Thyroid gland (tissue), 4 donors: ENCODE measurements around the gene NOP14. TPM values are rescaled to one million over a fixed set of nuclear protein-coding genes. Genes with fewer than 3 reads are reported as not detected.
"Not testable (repeated sequence)": the region's sequence is repeated elsewhere in the genome, so short reads cannot be mapped to it uniquely, and the experiment has no call there.

Source experiments
- DNase-seq, 2 donors: peaks; one replicate each; pipeline ENCODE4 v3.0.0-alpha.2; 2019
- H3K27ac ChIP-seq, 3 donors: fragments of 200-600 bp; sonication (generic); 1 replicate in 2 of 3; 2 replicates in 1 of 3; pipeline ENCODE4 v1.5.1; 2016 to 2019; ENCODE audit warnings: mild to moderate bottlenecking in 1 of 3, moderate library complexity in 1 of 3
- H3K27me3 ChIP-seq: fragments of 200-600 bp; sonication (generic); one replicate; pipeline ENCODE4 v1.5.1; 2019
- H3K36me3 ChIP-seq, 2 donors: fragments of 200-600 bp; sonication (generic); one replicate each; pipeline ENCODE4 v1.5.1; 2016 to 2019
- H3K4me1 ChIP-seq, 2 donors: fragments of 200-600 bp; sonication (generic); one replicate each; pipeline ENCODE4 v1.5.1; 2017 to 2019
- H3K4me3 ChIP-seq, 3 donors: fragments of 200-600 bp; sonication (generic); replicated peaks in 1 of 3; 1 replicate in 2 of 3; 2 replicates in 1 of 3; pipeline ENCODE4 v1.5.1; 2016; ENCODE audit warnings: mild to moderate bottlenecking in 1 of 3
- H3K9me3 ChIP-seq: fragments of 200-600 bp; sonication (generic); one replicate; pipeline ENCODE4 v1.5.1; 2017
- POLR2A ChIP-seq, 2 donors: fragments of 450-650 bp; IDR thresholded peaks; one replicate each; pipeline ENCODE4 v1.6.1; 2017; ENCODE audit warnings: antibody characterized with exemption in 2 of 2, mild to moderate bottlenecking in 2 of 2, moderate library complexity in 1 of 2
- WGBS, 2 donors: methylation state at CpG; one replicate each; pipeline ENCODE4 v1.1.5; 2017; 5-methylcytosine and 5-hydroxymethylcytosine counted together
- intact Hi-C: fragments of 100-400 bp; cut with DNase I; formaldehyde crosslinking; loops from one replicate; pipeline ENCODE4 v1.15.1; 2023
- total RNA-seq, 4 donors: library from RNA; depleted of rRNA; stranded (reverse); fragments of >200 nt; gene quantifications; one replicate each; pipeline ENCODE4 v1.2.3, GENCODE V29; 2016
- TF ChIP-seq, protein P1 (sequence below), 6 experiments: fragments of 200-600 bp in 3 of 6; fragments of 450-650 bp in 3 of 6; sonication (generic) in 3 of 6; IDR thresholded peaks; one replicate each; pipeline ENCODE4 v1.5.1; 2016 to 2019; ENCODE audit warnings: antibody characterized with exemption in 6 of 6, mild to moderate bottlenecking in 2 of 6, inconsistent platforms in 1 of 6, moderate library complexity in 1 of 6

NOP14 gene
- total RNA-seq, 4 donors from 2014 or later: 18.4 to 24.8 (median 19.3) TPM

DNA sequence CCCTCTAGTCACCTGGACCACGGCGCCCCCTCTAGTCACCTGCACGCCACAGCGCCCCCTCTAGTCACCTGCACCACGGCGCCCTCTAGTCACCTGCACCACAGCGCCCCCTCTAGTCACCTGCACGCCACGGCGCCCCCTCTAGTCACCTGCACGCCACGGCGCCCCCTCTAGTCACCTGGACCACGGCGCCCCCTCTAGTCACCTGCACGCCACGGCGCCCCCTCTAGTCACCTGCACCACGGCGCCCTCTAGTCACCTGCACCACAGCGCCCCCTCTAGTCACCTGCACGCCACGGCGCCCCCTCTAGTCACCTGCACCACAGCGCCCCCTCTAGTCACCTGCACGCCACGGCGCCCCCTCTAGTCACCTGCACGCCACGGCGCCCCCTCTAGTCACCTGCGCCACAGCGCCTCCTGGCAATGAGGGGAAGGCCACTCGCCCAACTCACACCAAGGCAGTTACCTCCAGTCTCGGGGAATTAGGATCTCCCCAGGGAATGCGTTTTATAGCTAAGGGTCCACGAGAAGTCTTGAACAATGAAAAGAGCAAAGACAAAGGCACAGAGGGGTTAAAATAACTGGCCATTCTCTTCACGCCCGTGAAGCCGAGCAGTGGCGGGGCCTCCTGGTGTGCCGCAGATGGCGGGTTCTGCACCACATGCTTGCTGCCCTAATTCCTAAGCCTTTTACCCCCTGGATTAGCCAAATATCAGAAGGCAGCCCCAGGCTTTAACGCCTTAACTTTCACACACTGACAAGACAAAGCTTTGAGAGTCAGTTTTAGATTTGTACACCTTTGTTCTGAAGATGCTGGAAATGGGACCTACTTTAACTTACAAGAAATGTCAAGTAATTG is 7.8 kb downstream of the NOP14 start:
- DNase-seq, H3K9me3 ChIP-seq, intact Hi-C loops, H3K27me3 ChIP-seq, H3K4me3 ChIP-seq: not testable (repeated sequence)
- H3K36me3 ChIP-seq: peaks cover 47 to 51% of the 10 kb centered on the region in 2 donors
- peak overlapping the region in 1 of 3 donors; percentile 9 for H3K27ac ChIP-seq
- 95 to 98% methylated on average over 13 to 18 of the region's 44 CpGs for WGBS, 2 donors
- TF ChIP-seq, protein P1, sequence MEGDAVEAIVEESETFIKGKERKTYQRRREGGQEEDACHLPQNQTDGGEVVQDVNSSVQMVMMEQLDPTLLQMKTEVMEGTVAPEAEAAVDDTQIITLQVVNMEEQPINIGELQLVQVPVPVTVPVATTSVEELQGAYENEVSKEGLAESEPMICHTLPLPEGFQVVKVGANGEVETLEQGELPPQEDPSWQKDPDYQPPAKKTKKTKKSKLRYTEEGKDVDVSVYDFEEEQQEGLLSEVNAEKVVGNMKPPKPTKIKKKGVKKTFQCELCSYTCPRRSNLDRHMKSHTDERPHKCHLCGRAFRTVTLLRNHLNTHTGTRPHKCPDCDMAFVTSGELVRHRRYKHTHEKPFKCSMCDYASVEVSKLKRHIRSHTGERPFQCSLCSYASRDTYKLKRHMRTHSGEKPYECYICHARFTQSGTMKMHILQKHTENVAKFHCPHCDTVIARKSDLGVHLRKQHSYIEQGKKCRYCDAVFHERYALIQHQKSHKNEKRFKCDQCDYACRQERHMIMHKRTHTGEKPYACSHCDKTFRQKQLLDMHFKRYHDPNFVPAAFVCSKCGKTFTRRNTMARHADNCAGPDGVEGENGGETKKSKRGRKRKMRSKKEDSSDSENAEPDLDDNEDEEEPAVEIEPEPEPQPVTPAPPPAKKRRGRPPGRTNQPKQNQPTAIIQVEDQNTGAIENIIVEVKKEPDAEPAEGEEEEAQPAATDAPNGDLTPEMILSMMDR (IDR thresholded peaks at IDR 0.05): peak in 1 of 6 experiments; percentile 15
- peaks cover 7 to 14% of the 10 kb centered on the region in 2 donors for H3K4me1 ChIP-seq

DNA sequence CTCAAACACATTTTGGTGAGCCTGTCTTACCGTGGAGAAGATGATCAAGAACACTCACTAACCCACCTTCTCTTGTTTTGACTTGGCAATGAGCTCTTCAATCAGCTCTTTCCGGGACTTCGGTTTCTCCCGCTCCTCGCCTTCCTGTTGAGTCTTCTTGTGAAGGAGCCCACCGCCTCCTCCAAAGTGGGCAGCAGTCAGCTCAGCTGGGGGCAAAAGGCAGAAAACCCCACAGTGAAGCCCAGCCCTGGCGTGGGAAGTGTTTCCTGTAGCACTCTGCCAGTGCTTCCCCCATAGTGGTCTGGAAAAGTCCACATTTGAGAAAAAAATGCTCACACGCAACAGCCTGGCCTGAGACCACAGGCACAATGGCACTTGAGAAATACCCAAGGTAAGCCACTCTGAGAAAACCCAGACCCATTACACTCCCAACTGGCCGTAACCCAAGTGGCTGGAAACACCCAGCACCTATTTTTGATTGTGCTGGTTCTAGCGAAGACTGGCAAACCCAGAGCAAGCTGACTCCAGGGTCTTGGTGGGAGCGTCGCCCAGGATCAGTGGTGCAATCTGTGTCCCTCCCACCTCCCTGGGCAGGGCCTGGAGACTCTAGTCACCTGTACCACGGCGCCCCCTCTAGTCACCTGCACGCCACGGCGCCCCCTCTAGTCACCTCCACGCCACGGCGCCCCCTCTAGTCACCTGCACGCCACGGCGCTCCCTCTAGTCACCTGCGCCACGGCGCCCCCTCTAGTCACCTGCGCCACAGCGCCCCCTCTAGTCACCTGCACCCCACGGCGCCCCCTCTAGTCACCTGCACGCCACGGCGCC is 8.6 kb downstream of the NOP14 start:
- Histone ChIP-seq H3K9me3 (no peaks in the 10 kb centered on the region), H3K27ac (peak overlapping the region; percentile 31 to 68 (median 55)), H3K27me3 (no peaks in the 10 kb centered on the region), H3K4me1 (peaks cover 7 to 14% of the 10 kb centered on the region in 2 donors), H3K4me3 (no peak overlapping the region), H3K36me3 (peaks cover 55 to 60% of the 10 kb centered on the region in 2 donors)
- intact Hi-C loops: no loop called here
- TF ChIP-seq, protein P1 (IDR thresholded peaks at IDR 0.05): peak in 1 of 6 experiments; percentile 10
- TF ChIP-seq POLR2A (IDR thresholded peaks at IDR 0.05): no peak
- peak; percentile 77 to 81 for DNase-seq
- WGBS, 2 donors: 75 to 77% methylated on average over 28 to 29 of the region's 33 CpGs

DNA sequence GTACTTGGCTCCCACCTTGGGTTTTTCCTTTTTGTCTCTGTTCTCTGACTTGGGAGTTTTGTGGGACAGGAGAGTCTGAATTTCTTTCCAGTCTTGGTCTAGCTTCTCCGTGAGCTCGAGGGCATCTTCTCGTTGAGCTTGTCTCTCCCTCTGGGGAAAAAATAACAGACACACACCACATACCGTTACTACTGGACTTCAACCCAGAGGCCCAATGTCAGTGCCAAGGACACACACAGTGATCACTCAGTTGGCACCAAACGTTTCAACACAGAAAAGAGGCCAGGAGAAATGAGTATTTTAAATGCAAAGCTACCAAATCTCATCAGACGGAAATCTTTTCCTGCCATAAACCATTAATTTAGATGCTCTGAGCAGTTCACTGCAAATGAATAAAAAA is 9.7 kb downstream of the NOP14 start:
- intact Hi-C loops: no loop called here
- H3K4me3 ChIP-seq: no peak overlapping the region
- TF ChIP-seq, protein P1 (IDR thresholded peaks at IDR 0.05): no peak
- TF ChIP-seq POLR2A (IDR thresholded peaks at IDR 0.05): no peak
- peaks cover 4 to 14% of the 10 kb centered on the region in 2 donors for H3K4me1 ChIP-seq
- WGBS, 2 donors: 56 to 66% methylated on average over 6 of the region's 6 CpGs
- peak in 1 of 2 donors; percentile 53 for DNase-seq
- peaks cover 59 to 70% of the 10 kb centered on the region in 2 donors for H3K36me3 ChIP-seq
- no peaks in the 10 kb centered on the region for H3K27me3 ChIP-seq
- H3K27ac ChIP-seq: peak overlapping the region in 2 of 3 donors; percentile 52 to 68
- H3K9me3 ChIP-seq: no peaks in the 10 kb centered on the region

DNA sequence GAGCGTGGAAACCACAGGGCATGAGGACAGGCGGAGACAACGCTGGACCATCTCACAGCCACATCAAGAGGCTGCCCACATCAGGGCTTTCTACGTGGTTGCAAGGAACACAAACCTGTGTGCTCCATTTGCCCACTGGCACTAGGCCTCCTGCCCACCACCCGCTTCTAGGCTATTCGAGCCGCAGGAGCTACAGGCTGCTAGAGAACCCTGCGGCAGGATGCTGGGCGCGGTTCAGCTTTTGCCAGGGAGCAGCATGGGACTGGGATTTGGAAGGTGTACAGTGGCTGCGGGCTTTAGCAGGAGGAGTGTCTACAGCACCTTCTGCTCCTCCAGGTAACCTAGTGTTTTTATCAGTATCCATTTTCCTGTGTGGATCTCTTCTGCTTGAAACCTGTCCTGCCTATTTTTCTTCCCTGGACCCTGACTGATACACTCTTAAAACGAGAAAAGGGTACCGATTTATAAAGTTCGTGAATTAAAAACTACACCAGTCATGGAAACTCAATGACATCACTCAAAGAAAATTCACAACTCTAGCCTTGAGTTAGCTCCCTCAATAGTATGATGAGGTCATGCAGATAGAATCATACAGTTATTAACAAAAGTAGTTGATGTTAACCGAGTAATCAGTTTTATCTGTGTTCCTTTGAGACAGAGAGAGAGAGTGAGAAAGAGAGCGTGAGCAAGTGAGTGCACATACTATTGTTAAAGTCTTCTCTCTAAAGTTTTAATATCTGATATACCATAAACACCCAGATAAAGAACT is 12.8 kb downstream of the NOP14 start:
- H3K27ac ChIP-seq: no peak overlapping the region
- H3K27me3 ChIP-seq: no peaks in the 10 kb centered on the region
- peaks cover 0 to 14% of the 10 kb centered on the region in 2 donors for H3K4me1 ChIP-seq
- no peak overlapping the region for H3K4me3 ChIP-seq
- no peak for DNase-seq
- intact Hi-C loops: no loop called here
- WGBS, 2 donors: 95 to 97% methylated on average over 15 to 16 of the region's 16 CpGs
- TF ChIP-seq, protein P1 (IDR thresholded peaks at IDR 0.05): no peak
- TF ChIP-seq POLR2A (IDR thresholded peaks at IDR 0.05): no peak
- H3K36me3 ChIP-seq: peaks cover 68 to 75% of the 10 kb centered on the region in 2 donors
- no peaks in the 10 kb centered on the region for H3K9me3 ChIP-seq
